CD4-positive, alpha-beta T cell treated with Interferon gamma for 1 hour (primary cell): ENCODE data around the gene ADGRG1.

Source experiments
- DNase-seq: peaks from one replicate; pipeline ENCODE4 v3.0.0-alpha.2; 2020

ADGRG1 gene

GRCh38 chr16:57637424-57637823 is 9.0 kb downstream of the ADGRG1 start:
- no peak for DNase-seq

GRCh38 chr16:57637965-57638364 is 9.5 kb downstream of the ADGRG1 start:
- no peak for DNase-seq

GRCh38 chr16:57638381-57638780 is 10.0 kb downstream of the ADGRG1 start:
- no peak for DNase-seq

- peak; percentile 25 for DNase-seq
Measured at GRCh38 chr16:57639172-57639887, 10.9 kb downstream of the ADGRG1 start.

- DNase-seq, result no peak
Measured at GRCh38 chr16:57640185-57640584, 11.8 kb downstream of the ADGRG1 start.

GRCh38 chr16:57640612-57641011 is 12.2 kb downstream of the ADGRG1 start:
- no peak for DNase-seq

- DNase-seq, result no peak
Measured at GRCh38 chr16:57642160-57643135, 14.0 kb downstream of the ADGRG1 start.

GRCh38 chr16:57643147-57643874 is 14.9 kb downstream of the ADGRG1 start:
- no peak for DNase-seq

GRCh38 chr16:57643910-57644309 is 15.5 kb downstream of the ADGRG1 start:
- no peak for DNase-seq

GRCh38 chr16:57644383-57645014 is 16.1 kb downstream of the ADGRG1 start:
- DNase-seq, result no peak

GRCh38 chr16:57645169-57645568 is 16.7 kb downstream of the ADGRG1 start:
- DNase-seq, result no peak

- DNase-seq, result no peak
Measured at GRCh38 chr16:57645691-57646387, 17.4 kb downstream of the ADGRG1 start.

GRCh38 chr16:57646388-57647039 is 18.1 kb downstream of the ADGRG1 start:
- peak; percentile 41 for DNase-seq

GRCh38 chr16:57647136-57647875 is 18.9 kb downstream of the ADGRG1 start:
- no peak for DNase-seq

GRCh38 chr16:57648125-57648524 is 19.7 kb downstream of the ADGRG1 start:
- DNase-seq, result peak; percentile 25

GRCh38 chr16:57648581-57649442 is 20.4 kb downstream of the ADGRG1 start:
- DNase-seq, result peak; percentile 76

- DNase-seq, result no peak
Measured at GRCh38 chr16:57649443-57649751, 21.0 kb downstream of the ADGRG1 start.

- DNase-seq, result no peak
Measured at GRCh38 chr16:57649846-57650245, 21.4 kb downstream of the ADGRG1 start.

GRCh38 chr16:57651344-57652333 is 23.2 kb downstream of the ADGRG1 start:
- DNase-seq, result no peak
